Astrocyte of the cerebellum (primary cell): ENCODE measurements around the gene B3GALT4.

Experiments
- DNase-seq: peaks from one replicate; pipeline ENCODE4 v3.0.0-alpha.2; 2011; ENCODE audit warnings: low read depth
- H3K4me3 ChIP-seq: 2 replicates; pipeline ENCODE4 v1.5.1; 2011; ENCODE audit warnings: mild to moderate bottlenecking, low read depth, low read length, moderate library complexity
- in situ Hi-C: cut with HindIII; loops from 2 replicates; pipeline ENCODE4 v1.10.0; 2017; ENCODE audit warnings: low sequenced_read_pairs
- TF ChIP-seq, protein P1 (sequence below): IDR thresholded peaks from 2 replicates; pipeline ENCODE4 v1.5.1; 2012; ENCODE audit warnings: low read length, low read depth, moderate library complexity, mild to moderate bottlenecking; ENCODE audit errors: missing control alignments

Gene B3GALT4

DNA sequence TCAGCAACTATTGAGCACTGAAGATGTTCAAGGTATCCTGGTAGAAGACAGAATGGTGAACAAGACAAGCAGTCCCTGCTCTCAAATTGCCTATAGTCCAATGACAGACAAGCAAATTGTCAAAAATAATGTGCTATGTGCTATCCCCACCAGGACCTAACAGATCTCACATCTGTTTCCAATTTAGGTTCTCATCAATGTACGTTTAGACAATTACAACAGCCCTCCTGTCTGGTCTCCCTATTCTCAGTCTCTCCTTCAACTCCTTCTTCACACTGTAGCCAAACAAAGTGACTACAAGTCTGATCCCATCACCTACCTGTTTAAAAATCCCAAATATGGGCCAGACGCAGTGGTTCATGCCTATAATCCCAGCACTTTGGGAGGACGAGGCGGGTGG, 29.4 kb downstream of the B3GALT4 start:
- no peak overlapping the region for H3K4me3 ChIP-seq
- in situ Hi-C loops = no loop called here
- no peak for DNase-seq
- TF ChIP-seq, protein P1, sequence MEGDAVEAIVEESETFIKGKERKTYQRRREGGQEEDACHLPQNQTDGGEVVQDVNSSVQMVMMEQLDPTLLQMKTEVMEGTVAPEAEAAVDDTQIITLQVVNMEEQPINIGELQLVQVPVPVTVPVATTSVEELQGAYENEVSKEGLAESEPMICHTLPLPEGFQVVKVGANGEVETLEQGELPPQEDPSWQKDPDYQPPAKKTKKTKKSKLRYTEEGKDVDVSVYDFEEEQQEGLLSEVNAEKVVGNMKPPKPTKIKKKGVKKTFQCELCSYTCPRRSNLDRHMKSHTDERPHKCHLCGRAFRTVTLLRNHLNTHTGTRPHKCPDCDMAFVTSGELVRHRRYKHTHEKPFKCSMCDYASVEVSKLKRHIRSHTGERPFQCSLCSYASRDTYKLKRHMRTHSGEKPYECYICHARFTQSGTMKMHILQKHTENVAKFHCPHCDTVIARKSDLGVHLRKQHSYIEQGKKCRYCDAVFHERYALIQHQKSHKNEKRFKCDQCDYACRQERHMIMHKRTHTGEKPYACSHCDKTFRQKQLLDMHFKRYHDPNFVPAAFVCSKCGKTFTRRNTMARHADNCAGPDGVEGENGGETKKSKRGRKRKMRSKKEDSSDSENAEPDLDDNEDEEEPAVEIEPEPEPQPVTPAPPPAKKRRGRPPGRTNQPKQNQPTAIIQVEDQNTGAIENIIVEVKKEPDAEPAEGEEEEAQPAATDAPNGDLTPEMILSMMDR = no peak

DNA sequence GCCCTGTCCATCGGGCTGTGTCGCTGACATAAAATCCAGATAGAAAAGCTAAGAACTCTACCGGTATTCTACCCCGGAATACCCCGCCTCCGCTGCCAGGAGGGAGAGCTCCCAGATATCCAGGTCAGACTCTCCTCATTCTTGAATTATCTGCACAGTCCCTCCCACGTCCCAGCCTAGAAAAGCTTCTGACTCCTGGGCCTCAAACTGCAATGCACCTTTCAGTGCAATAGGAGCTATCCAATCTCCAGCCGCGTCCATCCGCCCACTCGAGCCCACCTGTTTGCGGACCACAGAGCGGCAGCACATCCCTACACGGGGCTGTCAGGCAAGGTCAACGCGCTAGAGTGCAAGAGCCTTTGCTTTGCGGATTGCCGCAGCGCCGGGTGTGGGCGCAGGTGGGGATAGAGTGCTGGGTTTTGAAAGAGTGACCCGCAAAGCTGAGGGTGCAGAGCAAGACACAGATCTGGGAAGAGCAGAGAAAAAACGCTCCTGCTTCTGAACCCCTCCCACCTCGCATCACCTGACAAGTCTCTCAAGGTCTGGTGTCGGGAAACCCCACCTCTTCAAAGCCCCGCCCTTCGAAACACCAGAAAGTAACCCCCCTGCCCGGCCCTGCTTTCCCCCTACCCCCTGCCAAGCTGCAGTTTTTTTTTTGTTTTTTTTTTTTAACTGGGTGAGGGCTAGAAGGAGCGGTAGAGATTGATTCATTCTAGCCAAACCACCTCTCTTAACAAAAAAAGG, 35.6 kb downstream of the B3GALT4 start:
- TF ChIP-seq, protein P1 = no peak
- DNase-seq = peak; percentile 39
- in situ Hi-C loops = no loop called here
- H3K4me3 ChIP-seq = peak overlapping the region; percentile 84

- in situ Hi-C loops = no loop called here
- H3K4me3 ChIP-seq = peak overlapping the region; percentile 84
- no peak for DNase-seq
- TF ChIP-seq, protein P1 = no peak
Measured at GRCh38 chr6:33313105-33313708, 36.3 kb downstream of the B3GALT4 start.

- in situ Hi-C loops = no loop called here
- H3K4me3 ChIP-seq = peak within 1 kb of the TSS; percentile 84
- DNase-seq = no peak
- TF ChIP-seq, protein P1 = no peak
Measured at GRCh38 chr6:33313709-33314514, 37.0 kb downstream of the B3GALT4 start, which contains the start of gene TAPBP. TSS of gene TAPBP (minus strand) at chr6:33314078. CDS start at chr6:33314041, 37 bp downstream.

GRCh38 chr6:33314515-33314942, 37.6 kb downstream of the B3GALT4 start:
- DNase-seq = no peak
- in situ Hi-C loops = no loop called here

More at GRCh38 chr6:33314515-33314942, 37.6 kb downstream of the B3GALT4 start:
- TF ChIP-seq, protein P1 = no peak
- H3K4me3 ChIP-seq = peak overlapping the region; percentile 84
